Measurements from ENCODE around the gene AGPAT1. TPM values are rescaled to one million over a fixed set of nuclear protein-coding genes. Genes with fewer than 3 reads are reported as not detected.

Gene AGPAT1
- total and polyA plus RNA-seq, 8 donors, result 7.3 to 52.6 (median 34.9) TPM

- Histone ChIP-seq H3K4me1 (peaks cover 47 to 71% (median 55%) of the 10 kb centered on the region in 4 donors), H3K9me3 (no peaks in the 10 kb centered on the region), H3K4me3 (no peak overlapping the region), H3K27ac (peak overlapping the region in 1 of 5 donors; percentile 100), H3K27me3 (no peaks in the 10 kb centered on the region), H3K36me3 (peaks cover 18 to 20% (median 19%) of the 10 kb centered on the region in 4 donors)
- DNase-seq, result no peak
- intact Hi-C loops (cut with DNase I; ENCODE audit: low total_unique reads), result no loop called here
- WGBS, 5 donors, result 76 to 94% (median 86%) methylated on average over 1 of the region's 1 CpG
- TF ChIP-seq EP300 (IDR thresholded peaks at IDR 0.05), result no peak
- TF ChIP-seq POLR2A (IDR thresholded peaks at IDR 0.05), result no peak
- TF ChIP-seq, protein P1, sequence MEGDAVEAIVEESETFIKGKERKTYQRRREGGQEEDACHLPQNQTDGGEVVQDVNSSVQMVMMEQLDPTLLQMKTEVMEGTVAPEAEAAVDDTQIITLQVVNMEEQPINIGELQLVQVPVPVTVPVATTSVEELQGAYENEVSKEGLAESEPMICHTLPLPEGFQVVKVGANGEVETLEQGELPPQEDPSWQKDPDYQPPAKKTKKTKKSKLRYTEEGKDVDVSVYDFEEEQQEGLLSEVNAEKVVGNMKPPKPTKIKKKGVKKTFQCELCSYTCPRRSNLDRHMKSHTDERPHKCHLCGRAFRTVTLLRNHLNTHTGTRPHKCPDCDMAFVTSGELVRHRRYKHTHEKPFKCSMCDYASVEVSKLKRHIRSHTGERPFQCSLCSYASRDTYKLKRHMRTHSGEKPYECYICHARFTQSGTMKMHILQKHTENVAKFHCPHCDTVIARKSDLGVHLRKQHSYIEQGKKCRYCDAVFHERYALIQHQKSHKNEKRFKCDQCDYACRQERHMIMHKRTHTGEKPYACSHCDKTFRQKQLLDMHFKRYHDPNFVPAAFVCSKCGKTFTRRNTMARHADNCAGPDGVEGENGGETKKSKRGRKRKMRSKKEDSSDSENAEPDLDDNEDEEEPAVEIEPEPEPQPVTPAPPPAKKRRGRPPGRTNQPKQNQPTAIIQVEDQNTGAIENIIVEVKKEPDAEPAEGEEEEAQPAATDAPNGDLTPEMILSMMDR (IDR thresholded peaks at IDR 0.05), result no peak
- TF ChIP-seq POLR2AphosphoS5 (IDR thresholded peaks at IDR 0.05), result no peak
Measured at GRCh38 chr6:32174416-32174815, 1.5 kb downstream of the AGPAT1 start.

DNA sequence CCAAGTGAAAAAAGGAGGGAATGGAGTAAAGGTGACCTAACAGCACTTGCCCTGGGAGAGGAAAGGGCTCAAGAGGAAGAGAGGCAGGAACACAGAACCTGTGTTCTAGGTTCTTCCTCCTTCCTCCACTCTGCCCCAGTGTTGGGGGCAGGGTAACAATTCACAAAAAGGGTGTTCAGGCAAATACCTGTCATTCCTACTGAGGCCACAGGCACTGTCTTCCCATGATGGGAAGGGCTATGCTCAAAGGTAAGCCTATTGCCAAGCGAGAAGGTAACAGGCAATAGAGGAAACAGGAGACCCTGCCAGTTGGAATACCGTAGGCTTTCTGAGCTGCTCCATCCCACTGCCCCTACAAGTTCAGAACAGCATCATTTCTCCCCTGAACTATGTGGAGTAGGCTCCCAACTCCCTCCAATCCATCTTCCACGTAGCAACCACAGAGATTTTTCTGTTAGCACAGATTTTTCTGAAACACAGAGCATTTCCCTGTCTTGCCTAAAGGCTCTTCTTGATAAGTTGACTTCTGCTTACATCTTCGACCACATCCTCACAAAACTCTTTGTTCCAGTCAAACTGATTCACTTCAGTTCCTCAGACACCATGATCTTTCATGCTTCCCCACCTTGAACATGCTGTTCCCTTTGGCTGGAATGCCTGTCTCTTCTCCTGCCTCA is 2.7 kb downstream of the AGPAT1 start:
- Histone ChIP-seq H3K36me3 (peaks cover 29 to 32% (median 30%) of the 10 kb centered on the region in 4 donors), H3K27ac (peak overlapping the region in 3 of 5 donors; percentile 11 to 19 (median 15)), H3K27me3 (no peaks in the 10 kb centered on the region), H3K9me3 (no peaks in the 10 kb centered on the region), H3K4me3 (no peak overlapping the region), H3K4me1 (peaks cover 52 to 73% (median 60%) of the 10 kb centered on the region in 4 donors)
- no peak for DNase-seq
- TF ChIP-seq POLR2A (IDR thresholded peaks at IDR 0.05) (no peak), EP300 (IDR thresholded peaks at IDR 0.05) (no peak), POLR2AphosphoS5 (IDR thresholded peaks at IDR 0.05) (no peak)
- TF ChIP-seq, protein P1 (IDR thresholded peaks at IDR 0.05), result no peak
- intact Hi-C loops (cut with DNase I; ENCODE audit: low total_unique reads), result no loop called here
- 72 to 79% (median 75%) methylated on average over 4 of the region's 4 CpGs for WGBS, 5 donors

DNA sequence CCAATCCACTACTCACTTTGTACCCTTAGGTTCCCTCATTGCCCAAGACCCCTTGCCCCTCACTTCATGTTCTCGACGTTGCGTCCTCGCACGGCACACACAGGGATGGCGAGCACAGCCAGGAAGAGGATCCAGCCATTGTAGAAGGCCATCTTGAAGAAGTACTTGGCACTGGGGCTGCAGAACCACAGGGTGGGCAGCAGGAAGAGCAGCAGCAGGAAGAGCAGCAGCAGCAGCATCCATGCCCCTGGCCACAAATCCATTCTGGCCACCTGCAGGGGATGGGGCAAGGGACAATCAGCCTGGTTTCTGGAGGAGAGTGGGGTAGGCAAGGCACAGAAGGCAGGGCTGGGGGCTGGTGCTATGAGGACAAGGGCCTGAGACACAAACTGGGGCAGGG is 4.7 kb downstream of the AGPAT1 start:
- intact Hi-C loops (cut with DNase I; ENCODE audit: low total_unique reads), result no loop called here
- Histone ChIP-seq H3K9me3 (no peaks in the 10 kb centered on the region), H3K4me3 (no peak overlapping the region), H3K27me3 (no peaks in the 10 kb centered on the region), H3K36me3 (peaks cover 42 to 52% (median 50%) of the 10 kb centered on the region in 4 donors), H3K27ac (no peak overlapping the region), H3K4me1 (peaks cover 49 to 79% (median 62%) of the 10 kb centered on the region in 4 donors)
- TF ChIP-seq EP300 (IDR thresholded peaks at IDR 0.05) (no peak), POLR2A (IDR thresholded peaks at IDR 0.05) (no peak), POLR2AphosphoS5 (IDR thresholded peaks at IDR 0.05) (no peak)
- TF ChIP-seq, protein P1 (IDR thresholded peaks at IDR 0.05), result no peak
- DNase-seq, result no peak
- WGBS, 5 donors, result 96 to 98% (median 97%) methylated on average over 6 of the region's 6 CpGs

DNA sequence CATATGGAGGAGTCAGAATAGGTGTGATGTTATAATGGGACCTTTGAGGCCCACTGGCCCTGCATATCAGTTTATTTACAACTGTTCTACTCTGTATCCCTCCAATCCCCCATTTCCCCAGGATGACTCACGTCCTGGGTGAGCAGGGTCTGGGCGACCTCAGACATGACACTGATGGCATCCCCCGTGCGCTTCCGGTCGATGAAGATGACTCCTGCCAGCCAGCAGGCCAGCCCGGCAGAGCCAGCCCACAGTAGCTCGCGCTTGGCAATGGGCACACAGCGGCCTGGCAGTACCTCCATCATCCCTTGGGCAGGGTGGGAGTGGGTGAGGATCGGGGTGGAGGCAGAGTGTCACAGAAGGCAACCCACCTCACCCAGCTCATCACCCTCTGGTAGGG is 5.6 kb downstream of the AGPAT1 start:
- Histone ChIP-seq H3K36me3 (peaks cover 42 to 61% (median 58%) of the 10 kb centered on the region in 4 donors), H3K4me1 (peaks cover 46 to 72% (median 56%) of the 10 kb centered on the region in 4 donors), H3K27ac (peak overlapping the region in 2 of 5 donors; percentile 74 to 75), H3K4me3 (no peak overlapping the region), H3K27me3 (no peaks in the 10 kb centered on the region), H3K9me3 (no peaks in the 10 kb centered on the region)
- WGBS, 5 donors, result 89 to 97% (median 94%) methylated on average over 11 of the region's 11 CpGs
- no peak for DNase-seq
- TF ChIP-seq POLR2AphosphoS5 (IDR thresholded peaks at IDR 0.05) (no peak), EP300 (IDR thresholded peaks at IDR 0.05) (no peak), POLR2A (IDR thresholded peaks at IDR 0.05) (no peak)
- TF ChIP-seq, protein P1 (IDR thresholded peaks at IDR 0.05), result no peak
- intact Hi-C loops (cut with DNase I; ENCODE audit: low total_unique reads), result no loop called here

Measured in stomach (tissue), 9 donors.